Neuronal stem cell (in vitro differentiated cells): Measurements from ENCODE around the gene GRIA1.

Experiments
- DNase-seq: peaks from one replicate; pipeline ENCODE4 v3.0.0-alpha.2; 2013; ENCODE audit warnings: low spot score
- H2AFZ ChIP-seq: one replicate; pipeline ENCODE4 v1.6.1; 2013; ENCODE audit warnings: mild to moderate bottlenecking, low read length, inconsistent platforms
- H2AK5ac ChIP-seq: 2 replicates; pipeline ENCODE4 v1.6.1; 2013; ENCODE audit warnings: low read depth, mild to moderate bottlenecking, inconsistent platforms, low read length, moderate library complexity, mixed read lengths
- H2BK120ac ChIP-seq: 2 replicates; pipeline ENCODE4 v1.6.1; 2013; ENCODE audit warnings: low read depth, mild to moderate bottlenecking, inconsistent platforms, low read length, moderate library complexity, mixed read lengths
- H2BK12ac ChIP-seq: one replicate; pipeline ENCODE4 v1.6.1; 2013; ENCODE audit warnings: low read length, inconsistent platforms
- H2BK15ac ChIP-seq: 2 replicates; pipeline ENCODE4 v1.6.1; 2013; ENCODE audit warnings: mild to moderate bottlenecking, low read length, inconsistent platforms, mixed read lengths
- H2BK5ac ChIP-seq: one replicate; pipeline ENCODE4 v1.6.1; 2013; ENCODE audit warnings: inconsistent platforms, mild to moderate bottlenecking, low read length, moderate library complexity
- H3K14ac ChIP-seq: one replicate; pipeline ENCODE4 v1.6.1; 2013; ENCODE audit warnings: low read length, inconsistent platforms
- H3K18ac ChIP-seq: 2 replicates; pipeline ENCODE4 v1.6.1; 2013; ENCODE audit warnings: low read length, inconsistent platforms
- H3K23ac ChIP-seq: 2 replicates; pipeline ENCODE4 v1.6.1; 2013; ENCODE audit warnings: low read depth, mild to moderate bottlenecking, mixed read lengths, low read length, inconsistent platforms; ENCODE audit not compliant: poor library complexity
- H3K27ac ChIP-seq: replicated peaks from 3 replicates; pipeline ENCODE4 v1.5.1; 2013; ENCODE audit warnings: low read length, inconsistent platforms
- H3K27me3 ChIP-seq, 3 experiments: 2 replicates each; pipeline ENCODE4 v1.6.1; 2013; ENCODE audit warnings: low read length in 3 of 3, mild to moderate bottlenecking in 2 of 3, inconsistent platforms in 1 of 3, low read depth in 1 of 3, mixed read lengths in 1 of 3, moderate library complexity in 1 of 3; ENCODE audit not compliant: control insufficient read depth in 3 of 3, insufficient read depth in 3 of 3
- H3K36me3 ChIP-seq, 2 donors: replicated peaks in 1 of 2; 2 replicates each; pipeline ENCODE4 v1.6.1; 2013; ENCODE audit warnings: low read length in 2 of 2; ENCODE audit not compliant: control insufficient read depth in 2 of 2, insufficient read depth in 2 of 2
- H3K4ac ChIP-seq: 2 replicates; pipeline ENCODE4 v1.6.1; 2013; ENCODE audit warnings: inconsistent platforms, mild to moderate bottlenecking, low read length, moderate library complexity
- H3K4me1 ChIP-seq, 2 donors: 1 replicate in 1 of 2; 2 replicates in 1 of 2; pipeline ENCODE4 v1.6.1; 2013; ENCODE audit warnings: low read length in 2 of 2, low read depth in 1 of 2; ENCODE audit not compliant: control insufficient read depth in 2 of 2, insufficient read depth in 1 of 2
- H3K4me2 ChIP-seq: one replicate; pipeline ENCODE4 v1.6.1; 2013; ENCODE audit warnings: mild to moderate bottlenecking, low read length, inconsistent platforms; ENCODE audit not compliant: insufficient read depth, poor library complexity, severe bottlenecking
- H3K4me3 ChIP-seq, 2 donors: 2 replicates each; pipeline ENCODE4 v1.5.1; 2013; ENCODE audit warnings: low read length in 2 of 2, mild to moderate bottlenecking in 2 of 2, inconsistent platforms in 1 of 2, moderate library complexity in 1 of 2
- H3K79me1 ChIP-seq: one replicate; pipeline ENCODE4 v1.6.1; 2013; ENCODE audit warnings: low read depth, mild to moderate bottlenecking, inconsistent platforms, low read length, moderate library complexity
- H3K9ac ChIP-seq: one replicate; pipeline ENCODE4 v1.6.1; 2013; ENCODE audit warnings: mild to moderate bottlenecking, low read depth, low read length, inconsistent platforms; ENCODE audit not compliant: poor library complexity
- H3K9me3 ChIP-seq, 2 donors: replicated peaks in 1 of 2; 2 replicates each; pipeline versions ENCODE3 to v1.6.1; 2013; ENCODE audit warnings: low read length in 2 of 2, mild to moderate bottlenecking in 2 of 2, inconsistent platforms in 1 of 2, low read depth in 1 of 2, mixed read lengths in 1 of 2, moderate library complexity in 1 of 2; ENCODE audit not compliant: control insufficient read depth in 2 of 2, insufficient read depth in 1 of 2
- H4K8ac ChIP-seq: one replicate; pipeline ENCODE4 v1.6.1; 2013; ENCODE audit warnings: low read depth, mild to moderate bottlenecking, inconsistent platforms, low read length, moderate library complexity
- H4K91ac ChIP-seq: one replicate; pipeline ENCODE4 v1.6.1; 2013; ENCODE audit warnings: low read length, low read depth, mild to moderate bottlenecking, inconsistent platforms; ENCODE audit not compliant: poor library complexity
- WGBS, 2 donors: extraction: QIAGEN DNeasy Blood & Tissue Kit; methylation state at CpG; one replicate each; pipeline ENCODE4 v1.1.7; 2013; ENCODE audit warnings: missing lambda C conversion rate in 2 of 2, mixed read lengths in 1 of 2; ENCODE audit not compliant: insufficient read length in 2 of 2, insufficient replicate concordance in 1 of 2; ENCODE audit errors: extremely low coverage in 2 of 2; 5-methylcytosine and 5-hydroxymethylcytosine counted together

Gene GRIA1

DNA sequence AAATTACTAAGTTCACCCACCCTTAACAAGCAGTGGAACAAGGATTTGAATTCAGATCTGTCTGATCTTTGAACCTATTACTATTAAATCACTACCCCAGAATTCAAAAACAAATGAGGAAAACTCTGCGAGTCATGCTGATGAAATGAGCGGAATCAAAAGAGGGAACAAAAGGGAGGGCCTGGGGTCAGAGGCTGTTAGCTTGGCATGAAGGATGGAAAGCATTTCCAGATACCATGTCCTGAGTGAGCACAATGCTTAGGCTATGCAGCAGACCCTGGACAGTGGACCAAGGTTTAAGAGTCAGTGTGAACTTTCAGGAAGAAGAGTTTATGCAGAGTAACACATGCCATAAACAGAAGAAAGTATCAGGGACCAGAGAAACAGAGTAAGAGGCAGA is 30.5 kb downstream of the GRIA1 start:
- Histone ChIP-seq H4K91ac (no peak overlapping the region), H2BK5ac (no peak overlapping the region), H3K79me1 (no peaks in the 10 kb centered on the region), H3K4me3 (no peak overlapping the region), H3K18ac (no peak overlapping the region), H4K8ac (no peak overlapping the region), H3K23ac (no peak overlapping the region), H3K27ac (peak overlapping the region; percentile 33), H2AK5ac (no peak overlapping the region), H3K14ac (no peak overlapping the region), H2BK120ac (no peak overlapping the region), H3K9me3 (peaks cover 0 to 3% of the 10 kb centered on the region in 2 donors), H3K4me1 (peaks cover 23 to 37% of the 10 kb centered on the region in 2 donors), H3K4ac (no peak overlapping the region), H2AFZ (no peak overlapping the region), H3K9ac (no peak overlapping the region), H3K27me3 (no peaks in the 10 kb centered on the region), H2BK15ac (no peak overlapping the region), H3K36me3 (no peaks in the 10 kb centered on the region), H3K4me2 (no peak overlapping the region), H2BK12ac (no peak overlapping the region)
- DNase-seq, result no peak
- WGBS, 2 donors, result no CpG with 5 or more reads among the region's 2 CpGs

DNA sequence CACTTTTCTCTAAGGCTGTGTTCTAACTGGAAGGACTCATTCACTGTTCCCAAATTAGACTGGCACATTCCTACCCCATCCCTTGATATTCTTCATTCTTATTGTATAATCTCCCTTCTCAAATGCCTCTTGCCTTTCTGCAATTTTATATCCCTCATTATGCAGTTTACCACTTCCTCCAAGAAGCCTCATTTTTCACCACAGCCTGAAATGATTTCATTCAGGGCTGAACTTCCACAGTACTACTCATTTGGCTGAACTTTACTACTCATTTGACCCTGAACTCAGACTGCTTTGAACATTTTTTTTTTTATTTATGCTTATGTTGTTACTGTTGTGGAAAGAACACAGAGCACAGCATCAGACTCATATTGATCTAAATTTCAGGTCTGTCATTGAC is 32.7 kb downstream of the GRIA1 start:
- no peak overlapping the region for H3K4me2 ChIP-seq
- no peak overlapping the region for H3K23ac ChIP-seq
- H2BK5ac ChIP-seq, result no peak overlapping the region
- peaks cover 10 to 17% of the 10 kb centered on the region in 2 donors for H3K4me1 ChIP-seq
- H3K27ac ChIP-seq, result no peak overlapping the region
- H3K18ac ChIP-seq, result no peak overlapping the region
- H4K91ac ChIP-seq, result no peak overlapping the region
- H3K9me3 ChIP-seq, result peaks cover 0 to 3% of the 10 kb centered on the region in 2 donors
- no peak overlapping the region for H2BK120ac ChIP-seq
- H3K9ac ChIP-seq, result no peak overlapping the region
- no peak for DNase-seq
- H3K4me3 ChIP-seq, result no peak overlapping the region
- H2AFZ ChIP-seq, result no peak overlapping the region
- H3K27me3 ChIP-seq, result no peaks in the 10 kb centered on the region
- no peak overlapping the region for H2BK12ac ChIP-seq
- H3K14ac ChIP-seq, result no peak overlapping the region
- H4K8ac ChIP-seq, result no peak overlapping the region
- no peak overlapping the region for H2BK15ac ChIP-seq
- H2AK5ac ChIP-seq, result no peak overlapping the region
- no peak overlapping the region for H3K4ac ChIP-seq
- no peaks in the 10 kb centered on the region for H3K36me3 ChIP-seq
- H3K79me1 ChIP-seq, result no peaks in the 10 kb centered on the region

DNA sequence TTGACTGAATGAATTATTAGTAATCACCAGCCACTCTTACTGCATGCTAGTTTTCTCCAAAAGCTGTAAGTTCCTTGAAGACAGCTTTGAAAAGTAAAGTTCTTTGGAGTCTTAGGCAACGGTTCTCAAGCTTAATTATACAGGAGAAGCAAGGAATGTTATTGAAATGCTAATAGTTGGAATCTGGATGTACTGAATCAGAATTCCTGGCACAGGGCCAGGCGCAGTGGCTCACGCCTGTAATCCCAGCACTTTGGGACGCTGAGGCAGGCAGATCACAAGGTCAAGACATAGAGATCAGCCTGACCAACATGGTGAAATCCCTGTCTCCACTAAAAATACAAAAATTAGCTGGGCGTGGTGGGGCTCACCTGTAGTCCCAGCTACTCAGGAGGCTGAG is 33.4 kb downstream of the GRIA1 start:
- no peak overlapping the region for H2BK15ac ChIP-seq
- peaks cover 10 to 17% of the 10 kb centered on the region in 2 donors for H3K4me1 ChIP-seq
- H2BK12ac ChIP-seq, result no peak overlapping the region
- no peaks in the 10 kb centered on the region for H3K79me1 ChIP-seq
- H3K18ac ChIP-seq, result no peak overlapping the region
- H4K8ac ChIP-seq, result no peak overlapping the region
- H3K27ac ChIP-seq, result no peak overlapping the region
- no peak overlapping the region for H2AK5ac ChIP-seq
- H3K9me3 ChIP-seq, result peaks cover 0 to 3% of the 10 kb centered on the region in 2 donors
- no peak overlapping the region for H3K23ac ChIP-seq
- no peak overlapping the region for H2AFZ ChIP-seq
- H3K14ac ChIP-seq, result no peak overlapping the region
- H3K4ac ChIP-seq, result no peak overlapping the region
- H3K27me3 ChIP-seq, result no peaks in the 10 kb centered on the region
- H4K91ac ChIP-seq, result no peak overlapping the region
- H2BK120ac ChIP-seq, result no peak overlapping the region
- no peak overlapping the region for H3K9ac ChIP-seq
- DNase-seq, result no peak
- H3K4me2 ChIP-seq, result no peak overlapping the region
- no peak overlapping the region for H3K4me3 ChIP-seq
- no CpG with 5 or more reads among the region's 5 CpGs for WGBS, 2 donors
- no peak overlapping the region for H2BK5ac ChIP-seq
- H3K36me3 ChIP-seq, result no peaks in the 10 kb centered on the region

DNA sequence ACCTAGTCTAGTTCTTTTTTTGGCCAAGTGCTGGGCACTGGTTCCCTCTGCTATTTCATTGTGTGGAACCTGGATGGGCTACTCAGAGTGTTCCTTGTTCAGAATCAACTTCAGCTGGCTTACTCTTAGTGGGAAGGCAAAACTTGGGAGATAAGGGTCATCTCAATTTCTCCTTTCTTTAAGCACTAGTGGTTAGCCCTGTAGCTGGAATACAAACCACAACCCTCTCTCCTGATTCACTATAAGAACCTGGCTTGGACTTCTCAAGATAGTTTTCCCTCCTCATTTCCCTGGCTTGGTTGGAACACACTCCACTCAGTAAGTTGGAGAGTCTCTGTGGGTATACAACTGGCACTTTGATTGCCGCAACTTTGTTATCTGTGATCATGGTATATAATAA is 35.1 kb downstream of the GRIA1 start:
- H3K27ac ChIP-seq, result no peak overlapping the region
- no peak overlapping the region for H4K91ac ChIP-seq
- H3K79me1 ChIP-seq, result no peaks in the 10 kb centered on the region
- no peak overlapping the region for H3K4me2 ChIP-seq
- H2BK5ac ChIP-seq, result no peak overlapping the region
- no peak overlapping the region for H3K9ac ChIP-seq
- H3K4ac ChIP-seq, result no peak overlapping the region
- DNase-seq, result no peak
- no peak overlapping the region for H2BK12ac ChIP-seq
- peaks cover 0 to 3% of the 10 kb centered on the region in 2 donors for H3K9me3 ChIP-seq
- whole genome bisulfite sequencing, 2 donors, result no CpG with 5 or more reads among the region's 1 CpG
- H3K14ac ChIP-seq, result no peak overlapping the region
- no peak overlapping the region for H2AK5ac ChIP-seq
- H2BK15ac ChIP-seq, result no peak overlapping the region
- H3K23ac ChIP-seq, result no peak overlapping the region
- H3K4me1 ChIP-seq, result peaks cover 5 to 8% of the 10 kb centered on the region in 2 donors
- H3K27me3 ChIP-seq, result no peaks in the 10 kb centered on the region
- H2BK120ac ChIP-seq, result no peak overlapping the region
- no peaks in the 10 kb centered on the region for H3K36me3 ChIP-seq
- H3K4me3 ChIP-seq, result no peak overlapping the region
- no peak overlapping the region for H3K18ac ChIP-seq
- no peak overlapping the region for H2AFZ ChIP-seq
- no peak overlapping the region for H4K8ac ChIP-seq
